HG03460 (cell line): ENCODE data around the gene TMEFF2.
"Not testable (repeated sequence)": the region's sequence is repeated elsewhere in the genome, so short reads cannot be mapped to it uniquely, and the experiment has no call there.

Experiments
- ATAC-seq: cut with Tn5 transposase; IDR thresholded peaks from one replicate; pipeline ENCODE4 v1.9.1; 2021; ENCODE audit not compliant: unreplicated experiment

Gene TMEFF2

DNA sequence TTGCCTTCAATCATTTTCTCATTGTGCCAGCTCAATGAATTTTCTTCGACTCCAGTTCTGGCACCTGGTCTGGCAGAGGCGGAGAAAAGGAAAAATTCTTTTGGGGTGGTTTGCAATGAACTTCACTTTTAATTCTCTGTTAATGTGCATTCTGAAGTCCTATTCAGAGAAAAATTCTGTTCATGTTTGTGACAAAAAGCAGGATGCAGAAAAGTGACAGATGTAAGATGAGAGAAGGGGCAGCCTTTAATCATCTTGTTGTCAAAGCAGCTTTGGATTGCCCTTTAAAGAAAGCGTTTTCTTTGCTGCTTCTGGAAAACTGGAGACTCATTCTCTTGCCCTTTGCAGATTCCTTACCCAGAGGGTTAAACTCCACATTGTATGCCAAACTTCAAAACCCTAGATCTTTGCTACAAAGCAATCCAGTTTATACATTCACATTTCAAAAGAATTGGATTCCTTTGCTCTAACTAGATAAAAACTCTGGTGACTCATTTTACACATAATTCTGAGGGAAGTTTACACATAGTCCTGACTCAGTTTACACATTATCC lies 253.3 kb downstream of the TMEFF2 start:
- no peak for ATAC-seq

DNA sequence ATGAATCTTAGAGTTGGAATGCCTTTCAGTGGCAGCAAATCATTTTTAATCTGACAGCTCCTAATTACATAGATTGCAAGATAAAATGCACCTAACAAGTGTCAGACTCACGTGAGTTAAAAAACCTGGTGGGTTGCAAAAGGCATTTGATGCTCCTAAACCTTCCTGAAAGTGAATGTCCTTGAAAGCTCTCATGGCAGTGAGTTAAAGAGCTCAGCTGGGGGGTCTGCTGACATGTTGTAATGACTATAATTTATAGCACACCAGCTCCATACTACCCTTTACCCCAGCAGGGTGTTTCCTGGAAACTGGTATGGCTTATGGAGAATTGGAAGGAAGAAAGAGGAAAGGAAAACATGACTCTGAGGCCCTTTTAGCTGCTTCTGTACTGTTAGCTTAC lies 256.0 kb downstream of the TMEFF2 start:
- ATAC-seq, result no peak

DNA sequence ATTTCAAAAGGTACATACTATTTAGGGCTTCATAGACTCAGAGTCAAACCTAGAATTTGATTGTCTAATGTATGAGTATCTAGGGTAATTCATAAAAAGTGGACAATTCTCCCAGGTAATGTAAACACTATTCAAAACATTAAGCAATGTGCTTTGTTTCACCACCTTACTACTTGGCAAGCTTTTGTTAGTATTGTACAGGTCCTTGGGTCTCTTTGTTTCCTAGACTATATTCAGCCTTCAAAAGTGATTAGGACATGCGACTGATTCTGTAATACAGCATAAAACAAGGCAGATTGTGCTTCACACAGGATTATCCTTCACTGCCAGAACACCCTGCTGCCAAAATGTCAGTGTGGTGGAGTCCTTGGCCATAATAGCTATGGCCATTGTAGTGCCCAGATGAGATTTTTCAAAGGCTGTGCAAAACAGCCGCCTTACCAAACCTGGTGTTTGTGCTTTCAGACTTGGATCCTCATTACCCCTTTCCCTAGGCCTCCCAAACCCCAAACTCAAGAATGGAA lies 257.8 kb downstream of the TMEFF2 start:
- no peak for ATAC-seq

DNA sequence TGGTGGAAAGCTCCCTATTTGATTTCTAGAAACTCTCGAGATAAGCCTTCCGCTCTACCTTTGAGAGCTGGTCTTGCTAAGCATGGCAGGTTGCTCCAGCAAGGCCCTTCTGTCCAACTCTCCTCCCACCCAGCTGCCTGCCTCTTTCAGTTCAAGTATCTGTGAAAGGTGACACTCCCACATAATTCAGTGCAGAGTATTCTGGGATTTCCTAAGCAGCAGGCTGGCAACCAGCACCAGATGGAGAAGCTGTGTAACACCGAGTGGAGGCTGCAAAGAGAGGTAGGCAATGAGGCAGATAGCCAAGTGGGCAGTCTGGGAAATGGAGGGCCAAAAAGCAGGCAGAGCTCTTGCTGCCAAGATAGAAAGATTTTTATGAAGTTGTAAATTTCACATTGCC lies 259.5 kb downstream of the TMEFF2 start:
- ATAC-seq, result no peak

DNA sequence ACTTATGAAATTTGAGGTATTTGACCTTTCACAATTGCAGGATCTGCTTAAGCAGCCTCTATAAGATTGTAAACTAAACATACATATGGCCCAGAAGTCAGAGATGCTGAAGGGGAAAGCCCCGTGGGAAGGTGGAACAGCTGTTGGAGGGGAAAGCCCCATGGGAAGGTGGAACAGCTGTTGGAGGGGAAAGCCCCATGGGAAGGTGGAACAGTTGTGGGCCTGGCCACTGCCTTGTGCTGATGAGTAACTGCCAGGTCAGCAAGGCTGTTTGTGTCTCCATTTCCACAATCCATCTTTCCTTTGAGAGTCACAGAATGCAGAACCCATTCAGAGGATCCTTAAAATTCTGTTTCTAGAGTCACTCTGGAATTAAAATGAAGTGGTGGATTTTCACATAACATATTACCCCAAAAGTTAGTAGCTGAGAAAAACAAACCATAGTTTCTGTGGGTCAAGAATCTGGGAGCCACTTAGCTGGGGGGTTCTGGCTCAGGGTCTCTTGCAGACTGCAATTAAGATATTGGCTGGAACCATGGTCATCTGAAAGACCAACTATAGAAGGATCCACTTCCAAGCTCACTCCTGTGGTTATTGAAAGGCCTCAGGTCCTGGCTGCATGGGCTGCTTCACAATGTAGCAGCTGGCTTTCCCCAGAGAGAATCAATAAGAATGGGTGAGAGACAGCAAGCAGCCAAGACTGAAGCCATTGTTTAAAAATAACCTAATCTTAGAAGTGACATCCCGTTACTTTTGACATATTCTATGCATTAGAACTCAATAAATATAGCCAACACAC lies 261.2 kb downstream of the TMEFF2 start:
- ATAC-seq, result peak; percentile 95

DNA sequence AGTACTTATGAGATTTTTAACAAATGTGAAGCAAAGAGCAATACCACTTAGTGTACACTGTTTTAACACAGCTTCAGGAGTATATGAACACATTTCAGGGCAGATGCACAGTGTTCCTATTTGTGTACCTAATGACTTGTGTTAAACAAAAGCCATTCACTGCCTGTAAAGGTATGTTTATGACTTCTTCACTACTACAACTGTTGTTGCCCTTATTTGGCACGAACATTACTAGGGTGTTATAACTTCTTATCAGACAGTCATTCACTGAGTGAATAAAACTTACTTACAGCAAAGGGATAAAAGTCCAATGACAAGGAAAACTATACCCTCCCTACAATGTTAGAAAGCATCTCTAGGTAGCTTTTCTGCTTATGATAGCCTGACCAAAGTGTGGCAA lies 262.4 kb downstream of the TMEFF2 start:
- ATAC-seq, result no peak

DNA sequence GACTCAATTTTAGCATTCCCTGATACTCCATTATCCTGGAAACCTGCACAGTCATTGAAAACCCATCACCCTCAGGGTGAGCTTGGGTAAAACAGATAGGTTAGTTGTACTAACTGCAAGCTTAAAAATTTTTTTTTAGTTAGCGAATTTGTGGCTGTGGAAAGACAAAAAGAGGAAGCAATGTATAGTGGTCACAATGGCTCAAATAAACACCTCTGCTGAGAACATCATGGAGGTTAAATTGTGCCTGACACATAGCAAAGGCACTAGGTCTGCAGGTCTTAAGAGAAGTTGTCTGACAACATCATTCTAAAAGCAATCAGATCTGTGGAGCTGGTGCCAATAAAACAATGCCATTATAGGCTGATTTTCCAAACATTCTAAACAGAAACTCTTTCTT lies 263.4 kb downstream of the TMEFF2 start:
- ATAC-seq, result no peak

DNA sequence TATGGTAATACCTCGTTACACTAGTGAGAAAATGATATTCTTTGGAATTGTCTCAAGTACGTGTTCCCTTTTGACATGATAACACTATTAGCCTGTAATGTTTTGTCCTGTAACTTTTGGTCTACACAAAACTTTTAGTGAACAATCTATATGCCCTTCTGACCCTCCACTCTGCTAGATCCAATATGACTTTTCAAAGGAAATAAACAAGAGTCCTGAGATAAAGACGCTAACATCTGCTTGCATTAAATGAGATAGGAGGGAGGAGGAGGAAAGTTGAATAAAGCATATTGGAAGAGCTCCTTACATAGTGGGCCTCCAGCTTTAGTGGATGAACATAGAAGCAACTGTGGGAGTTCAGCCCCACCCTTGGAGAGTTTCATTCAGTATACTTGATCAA lies 264.5 kb downstream of the TMEFF2 start:
- ATAC-seq, result no peak

DNA sequence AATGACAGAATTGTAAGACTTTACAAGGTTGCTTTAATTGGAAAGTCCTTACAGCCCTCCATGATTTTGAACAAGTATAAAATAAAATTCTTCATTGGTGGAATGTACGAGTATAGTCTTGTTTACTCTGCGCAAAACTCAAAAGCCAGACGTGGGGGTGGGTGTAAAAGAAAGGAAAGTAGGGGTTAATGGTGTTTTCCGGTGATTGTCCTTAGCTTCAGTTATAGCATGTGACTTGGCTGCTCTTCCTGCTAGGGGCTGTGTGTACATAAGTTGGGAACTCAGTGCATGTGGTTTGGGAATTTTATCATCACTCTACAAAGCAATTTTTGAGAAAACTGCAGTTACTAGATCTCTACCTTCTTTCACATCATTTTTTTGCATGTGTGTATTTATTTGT lies 265.4 kb downstream of the TMEFF2 start:
- ATAC-seq, result no peak

DNA sequence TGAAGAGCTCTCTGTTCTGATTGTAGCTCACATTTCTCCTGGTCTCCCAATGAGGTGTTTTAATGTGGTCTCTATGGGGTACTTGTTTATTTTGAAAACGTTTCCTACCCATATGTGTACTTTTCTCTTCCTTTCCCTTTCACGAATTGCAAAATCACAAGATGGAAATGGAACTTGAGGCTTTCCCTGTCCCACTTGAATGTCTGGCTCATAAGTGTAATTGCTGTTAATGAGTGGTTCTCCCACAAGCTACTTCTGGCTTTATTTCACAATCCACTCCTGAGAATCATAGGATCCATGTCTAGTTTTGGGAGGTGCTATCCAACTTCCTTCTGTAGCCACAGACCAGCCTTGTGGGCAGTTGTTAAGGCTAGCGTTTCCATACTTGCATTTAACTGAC lies 266.7 kb downstream of the TMEFF2 start:
- no peak for ATAC-seq

DNA sequence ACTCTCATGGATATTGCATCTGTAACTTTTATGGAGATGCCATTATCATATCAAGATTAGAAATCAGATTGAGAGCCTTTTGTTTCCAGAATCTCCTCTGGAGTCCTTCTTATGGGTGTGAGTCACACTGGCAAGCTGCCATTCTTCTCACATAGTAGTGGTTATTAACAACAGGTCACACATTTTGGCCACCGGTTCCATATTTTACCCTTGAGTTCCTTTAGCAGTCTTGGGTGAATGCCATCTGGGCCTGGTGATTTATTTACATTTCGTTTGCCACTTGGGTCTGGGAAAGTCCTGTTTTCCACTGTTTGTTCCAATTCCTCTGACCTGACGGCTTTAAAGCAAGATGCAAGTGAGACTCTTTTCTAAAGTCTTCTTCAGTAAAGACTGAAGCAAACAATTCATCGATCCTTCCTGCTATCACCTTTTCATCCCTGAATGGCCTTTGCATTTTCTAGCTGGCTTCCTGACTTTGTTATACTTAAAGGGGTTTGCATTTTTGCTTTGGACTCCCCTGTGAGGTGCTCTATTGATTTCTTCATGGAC lies 267.3 kb downstream of the TMEFF2 start:
- no peak for ATAC-seq

DNA sequence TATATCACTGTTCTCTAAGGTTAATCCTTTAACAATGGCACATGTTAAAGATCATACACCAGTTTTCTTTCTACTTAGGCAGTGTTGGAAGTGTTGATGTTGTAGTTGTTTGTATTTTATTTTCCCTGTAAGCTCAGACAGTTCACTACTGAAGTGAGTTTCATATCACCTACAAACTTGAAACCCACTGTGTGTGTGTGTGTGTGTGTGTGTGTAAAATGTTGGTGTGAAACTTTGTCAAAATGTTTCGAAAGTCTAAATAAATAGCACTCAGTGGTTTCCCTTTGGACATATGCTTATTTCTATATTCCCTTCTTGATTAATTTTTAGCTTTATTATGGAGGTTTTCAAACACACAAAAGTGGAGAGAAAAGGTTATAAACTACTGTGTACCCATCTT lies 268.1 kb downstream of the TMEFF2 start:
- no peak for ATAC-seq

DNA sequence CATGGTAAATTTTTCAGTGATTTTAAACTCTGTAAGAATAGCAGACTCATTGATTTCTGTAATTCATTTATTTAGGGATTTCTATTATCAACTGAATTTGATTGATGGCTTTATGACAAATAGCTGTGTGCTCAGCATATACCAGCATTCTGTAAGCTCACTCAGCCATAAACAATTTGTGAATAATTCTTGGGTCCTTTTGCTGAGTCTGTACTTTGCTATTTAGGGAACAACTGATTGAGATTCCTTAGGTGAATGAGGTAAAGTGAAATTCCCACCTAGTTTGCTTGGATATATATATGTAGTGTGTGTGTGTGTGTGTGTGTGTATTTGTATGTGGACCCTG lies 271.1 kb downstream of the TMEFF2 start:
- no peak for ATAC-seq

DNA sequence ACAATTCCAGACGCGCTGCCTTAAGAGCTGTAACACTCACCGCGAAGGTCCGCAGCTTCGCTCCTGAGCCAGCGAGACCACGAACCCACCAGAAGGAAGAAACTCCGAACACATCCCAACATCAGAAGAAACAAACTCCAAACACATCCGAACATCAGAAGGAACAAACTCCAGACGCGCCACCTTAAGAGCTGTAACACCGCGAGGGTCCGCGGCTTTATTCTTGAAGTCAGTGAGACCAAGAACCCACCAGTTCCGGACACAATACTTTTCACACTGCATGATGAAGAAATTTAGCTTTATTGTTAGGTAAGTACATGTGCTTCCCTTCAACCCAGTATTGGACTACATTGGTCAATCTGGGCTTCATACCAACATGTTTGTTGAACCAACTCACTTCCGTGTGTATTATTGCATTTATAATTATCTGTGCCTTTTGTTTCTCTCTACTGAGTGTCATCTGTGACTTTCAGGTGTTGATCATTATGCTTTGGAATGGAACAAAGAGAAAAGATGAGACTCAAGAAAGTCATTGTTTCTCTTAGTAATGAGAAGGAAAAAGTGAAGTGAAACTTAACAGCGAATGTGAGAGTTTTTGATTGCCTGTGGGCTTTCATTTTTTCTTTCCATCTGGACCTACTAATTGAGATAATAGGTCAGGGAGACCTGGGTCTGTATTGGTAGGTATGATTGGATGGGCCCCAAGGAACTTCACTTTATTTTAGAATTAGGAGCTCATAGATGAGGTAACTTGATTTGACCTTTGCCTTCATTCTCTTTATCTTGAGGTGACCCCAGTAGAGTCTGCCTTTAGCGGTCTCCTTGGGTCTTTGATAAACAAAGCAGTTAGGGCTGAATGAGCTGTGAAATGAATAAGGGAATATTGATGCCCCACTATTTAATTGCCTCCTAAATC lies 271.7 kb downstream of the TMEFF2 start:
- peak; percentile 94 for ATAC-seq

DNA sequence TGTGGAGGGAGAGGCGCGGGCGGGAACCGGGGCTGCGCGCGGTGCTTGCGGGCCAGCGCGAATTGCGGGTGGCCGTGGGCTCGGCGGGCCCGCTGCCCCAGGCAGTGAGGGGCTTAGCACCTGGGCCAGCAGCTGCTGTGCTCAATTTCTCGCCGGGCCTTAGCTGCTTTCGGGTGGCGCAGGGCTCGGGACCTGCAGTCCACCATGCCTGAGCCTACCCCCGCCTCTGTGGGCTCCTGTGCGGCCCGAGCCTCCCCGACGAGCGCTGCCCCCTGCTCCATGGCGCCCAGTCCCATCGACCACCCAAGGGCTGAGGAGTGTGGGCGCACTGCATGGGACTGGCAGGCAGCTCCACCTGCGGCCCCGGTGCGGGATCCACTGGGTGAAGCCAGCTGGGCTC lies 273.1 kb downstream of the TMEFF2 start:
- not testable (repeated sequence) for ATAC-seq

DNA sequence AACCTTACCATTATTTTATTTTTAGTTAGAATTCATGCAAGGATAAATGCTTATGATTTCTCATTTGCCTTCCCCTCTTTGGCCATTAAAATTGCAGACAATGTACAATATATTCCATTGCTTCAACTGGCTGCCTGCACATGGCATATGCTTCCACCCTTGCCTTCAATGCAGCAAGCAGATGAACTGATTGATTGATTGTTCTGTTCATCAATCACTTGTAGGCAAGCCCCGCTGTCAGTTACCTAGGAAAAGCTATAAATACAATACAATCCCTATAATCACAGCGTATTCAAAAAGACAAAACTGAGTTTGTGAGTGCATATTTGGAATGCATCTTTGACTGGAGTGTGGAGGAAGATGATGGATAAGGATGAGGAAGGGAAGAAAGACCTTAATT lies 274.2 kb downstream of the TMEFF2 start:
- no peak for ATAC-seq

DNA sequence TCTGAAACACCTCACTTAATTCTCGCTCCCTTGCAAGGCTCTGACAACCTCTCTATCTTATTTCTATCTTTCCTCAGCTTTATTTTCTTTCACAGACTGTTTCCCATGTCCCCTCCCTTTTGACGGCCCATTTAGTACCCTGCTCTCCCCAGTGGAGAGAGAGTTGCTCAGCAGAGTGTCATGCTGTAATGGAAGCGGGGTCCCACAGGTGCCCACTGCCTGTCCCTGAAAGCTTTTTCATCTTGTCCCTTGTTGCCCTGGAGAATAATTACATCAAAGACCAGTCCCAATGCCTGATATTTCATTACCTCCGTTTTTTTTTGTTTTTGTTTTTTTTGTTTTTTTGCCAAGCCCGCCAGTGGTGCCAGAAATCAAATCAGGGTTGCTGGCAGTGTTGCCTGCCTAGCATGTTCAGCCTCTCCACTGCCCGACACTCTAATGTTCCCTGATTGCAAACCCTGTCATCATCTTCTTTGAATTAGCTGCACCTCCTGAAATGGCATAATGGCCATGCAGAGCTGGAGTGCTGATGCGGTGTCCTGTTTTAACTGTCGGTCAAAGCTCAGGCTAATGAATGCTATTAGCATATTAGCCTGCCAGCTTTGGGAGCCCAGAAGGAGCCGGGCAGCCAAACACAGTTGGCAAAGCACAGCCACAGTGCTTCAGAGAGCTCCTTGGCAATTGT lies 276.6 kb downstream of the TMEFF2 start:
- ATAC-seq, result no peak

DNA sequence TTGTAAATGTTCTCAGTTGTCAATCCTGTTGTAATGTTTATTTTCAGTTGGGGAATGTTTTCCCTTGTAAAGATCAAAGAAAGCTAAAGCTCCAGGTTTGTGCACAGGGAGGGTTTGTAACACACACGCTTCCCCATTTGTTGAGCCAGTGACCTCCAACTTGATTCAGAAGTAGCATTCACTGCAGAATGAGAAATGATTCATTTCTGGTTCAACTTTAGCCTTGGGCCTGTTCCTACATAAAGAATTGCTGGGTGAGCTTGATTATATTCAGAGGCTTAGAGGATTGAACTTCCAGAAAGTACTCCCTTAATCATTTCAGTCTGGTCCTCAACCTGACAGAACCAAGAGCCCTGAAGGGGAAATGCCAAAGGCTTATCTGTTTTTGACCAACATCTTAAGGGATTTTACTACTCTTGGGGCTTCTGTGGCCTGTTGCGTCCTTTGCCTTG lies 277.3 kb downstream of the TMEFF2 start:
- ATAC-seq, result no peak

DNA sequence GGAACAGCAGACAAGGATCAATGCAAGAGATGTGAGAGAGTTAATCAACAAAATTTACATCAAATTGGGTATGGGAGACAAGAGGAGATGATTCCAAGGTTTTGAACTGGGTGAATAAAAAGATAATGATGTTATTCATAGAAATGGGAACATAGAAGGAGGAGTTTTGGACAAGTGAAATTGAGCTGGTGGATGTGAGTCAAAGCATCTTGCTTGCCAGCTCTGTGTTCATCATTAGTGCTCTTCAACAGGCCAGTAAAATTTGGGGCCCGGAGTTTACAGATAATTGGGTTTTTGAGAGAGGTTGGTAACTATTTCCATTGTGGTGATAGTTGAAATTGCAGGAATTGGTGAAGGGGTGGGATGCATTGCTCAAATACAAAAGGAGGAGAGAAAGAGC lies 277.9 kb downstream of the TMEFF2 start:
- no peak for ATAC-seq

DNA sequence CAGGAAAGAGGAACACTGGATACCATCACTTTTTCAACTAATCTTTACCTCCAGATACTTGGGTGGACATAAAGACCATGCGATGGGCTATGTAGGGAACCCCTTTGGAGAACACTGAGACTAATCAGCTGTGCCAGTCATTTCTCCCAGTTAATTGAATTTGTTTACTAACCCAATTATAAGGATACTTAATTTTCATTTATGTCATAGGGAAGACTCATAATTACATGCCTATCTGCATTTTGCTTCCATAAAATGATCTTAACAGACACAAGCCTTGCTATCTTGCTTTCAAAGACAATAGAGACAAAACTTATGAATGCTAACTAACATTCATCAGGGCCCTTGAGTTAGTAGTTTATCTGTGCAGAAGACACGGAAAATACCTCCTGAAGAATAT lies 279.0 kb downstream of the TMEFF2 start:
- ATAC-seq, result no peak

DNA sequence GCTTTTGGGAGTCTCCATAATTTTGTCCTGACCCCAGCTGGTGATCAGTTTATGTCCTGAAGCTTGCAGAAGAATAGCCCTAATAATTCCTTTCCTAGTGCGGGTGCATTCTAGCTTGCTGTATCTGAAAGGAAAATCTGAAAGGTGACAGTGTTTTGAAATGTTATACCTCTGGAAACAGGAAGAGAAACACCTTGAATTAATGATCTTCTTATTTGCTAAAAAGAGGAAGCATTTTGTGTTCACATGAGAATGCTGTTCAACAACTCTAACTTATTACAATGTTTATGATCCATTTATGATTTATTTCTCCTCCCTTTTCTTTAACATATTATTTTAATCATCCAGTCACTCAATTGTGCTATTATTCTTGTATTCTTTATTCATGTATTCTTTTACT lies 280.9 kb downstream of the TMEFF2 start:
- no peak for ATAC-seq
